GM21723 (cell line): ENCODE data around the gene CFAP54.
"Not testable (repeated sequence)": the region's sequence is repeated elsewhere in the genome, so short reads cannot be mapped to it uniquely, and the experiment has no call there.

Experiments used
- ATAC-seq: cut with Tn5 transposase; IDR thresholded peaks from one replicate; pipeline ENCODE4 v1.9.1; 2021; ENCODE audit warnings: mild to moderate bottlenecking, moderate library complexity; ENCODE audit not compliant: unreplicated experiment

CFAP54 gene

DNA sequence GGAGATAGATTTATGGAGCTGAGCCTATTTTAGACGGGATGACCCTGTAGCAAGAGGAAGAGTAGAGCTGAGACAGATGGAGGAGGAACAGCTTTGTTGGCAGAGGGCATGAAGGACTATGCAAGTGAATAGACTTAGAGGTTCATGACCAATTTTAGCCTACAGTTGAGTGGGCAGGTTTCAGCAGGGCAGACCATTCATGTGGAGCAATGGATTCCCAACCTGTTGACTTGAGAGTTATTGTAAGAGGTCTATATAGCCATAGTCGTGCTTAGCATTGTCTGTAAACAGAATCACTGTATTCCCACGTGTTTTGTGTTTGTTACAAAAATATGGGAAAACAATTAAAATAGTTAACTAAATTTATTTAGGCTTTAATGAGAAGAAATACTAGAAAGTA is 116.8 kb downstream of the CFAP54 start:
- ATAC-seq, result no peak

DNA sequence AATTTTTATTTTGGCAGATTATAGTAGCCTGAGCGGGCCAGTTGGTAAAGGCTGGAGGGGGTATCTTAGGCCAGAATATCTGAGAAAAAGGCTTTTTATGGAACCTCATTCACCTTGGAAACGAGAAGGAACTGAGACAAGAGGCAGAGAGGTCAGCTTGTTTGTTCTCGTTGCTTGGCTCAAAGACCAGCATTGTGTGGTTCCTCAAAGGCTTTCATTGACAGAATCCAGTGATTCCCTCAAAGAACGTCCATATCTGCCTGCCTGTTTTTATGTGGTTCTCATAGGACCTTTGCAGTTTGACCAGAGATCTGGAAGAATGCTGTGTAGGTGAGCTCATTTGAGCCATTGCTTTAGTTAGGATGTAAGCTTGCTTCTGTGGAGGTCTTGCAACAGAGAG is 117.3 kb downstream of the CFAP54 start:
- ATAC-seq, result no peak

DNA sequence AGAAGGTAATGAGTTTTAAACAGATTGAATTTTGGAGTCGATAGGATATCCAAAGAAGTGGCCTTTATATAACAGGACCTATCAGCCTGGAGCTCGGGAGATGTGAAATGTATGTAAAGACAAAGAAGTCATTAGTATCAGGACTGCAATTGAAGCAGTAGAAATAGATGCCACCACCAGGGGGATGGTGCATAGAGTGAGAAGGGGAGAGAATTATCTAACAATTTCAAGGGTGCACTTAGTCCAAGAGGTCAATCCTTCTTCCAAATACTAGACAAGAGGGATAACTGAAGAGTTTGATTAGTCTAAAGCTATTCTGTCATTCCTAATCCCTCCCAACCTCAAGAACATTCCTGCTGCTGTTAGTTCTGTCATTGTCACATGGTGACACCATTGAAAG is 127.8 kb downstream of the CFAP54 start:
- no peak for ATAC-seq

DNA sequence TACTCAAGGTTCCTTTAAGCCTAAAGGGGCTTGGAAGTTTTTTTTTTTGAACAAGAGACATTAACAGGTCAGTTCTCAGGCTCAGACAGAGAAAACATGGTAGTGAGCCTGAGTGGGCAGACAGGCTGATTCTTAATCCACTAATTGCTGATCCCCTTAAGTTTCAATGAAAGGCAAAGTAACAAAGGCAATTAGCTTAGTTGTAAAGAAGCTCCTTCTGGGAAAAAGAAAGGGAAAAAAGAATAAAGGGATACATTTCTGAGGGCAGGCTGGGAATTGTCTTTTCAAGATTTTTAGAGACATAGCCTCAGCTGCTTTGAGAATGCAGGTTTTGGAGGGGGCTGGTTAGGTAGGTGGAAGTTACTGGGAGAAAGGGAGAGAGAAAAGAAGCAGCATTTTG is 133.8 kb downstream of the CFAP54 start:
- ATAC-seq, result no peak

DNA sequence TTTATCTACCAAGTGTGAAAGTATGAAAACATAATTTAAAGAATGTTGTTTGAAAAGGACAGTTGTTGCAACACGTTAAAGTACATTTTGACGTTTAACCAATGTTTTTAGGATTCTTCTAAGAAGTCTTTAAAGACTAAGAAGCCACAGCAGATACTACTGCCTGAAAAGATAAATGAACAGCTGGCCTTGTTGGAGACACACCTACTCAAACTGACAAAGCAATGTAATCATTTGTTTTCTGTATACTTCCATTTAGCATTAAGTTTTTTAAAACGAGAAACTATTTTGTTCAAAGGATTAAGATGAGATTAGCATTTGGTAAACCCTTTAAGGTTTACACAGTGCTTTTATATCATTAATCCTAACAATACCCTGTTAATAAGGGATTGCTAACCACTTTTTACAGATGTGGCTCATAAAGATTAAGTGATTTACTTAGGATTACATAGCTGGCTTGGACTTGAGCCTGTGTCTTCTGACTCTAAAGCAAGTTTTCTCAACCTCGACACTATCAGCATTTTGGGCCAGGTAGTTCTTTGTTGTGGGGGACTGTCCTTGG is 134.4 kb downstream of the CFAP54 start:
- no peak for ATAC-seq

DNA sequence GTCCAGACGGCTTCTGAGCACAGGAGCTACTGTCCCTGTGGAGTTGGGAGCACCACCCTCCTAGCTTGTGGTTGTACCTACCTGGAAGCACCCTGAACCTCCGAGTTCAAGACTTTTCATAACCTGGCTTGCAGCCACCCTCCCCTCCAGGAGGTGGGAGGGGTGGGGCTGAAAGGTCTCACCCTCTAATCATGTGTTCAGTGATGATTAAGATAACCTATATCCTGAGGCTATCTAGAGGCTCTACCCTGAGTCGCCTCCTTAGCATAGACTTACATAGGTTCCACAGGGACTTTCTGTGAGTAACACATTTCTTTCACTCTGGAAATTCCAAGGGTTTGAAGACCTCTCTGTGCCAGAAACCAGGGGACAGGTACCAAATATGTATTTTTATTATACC is 146.5 kb downstream of the CFAP54 start:
- ATAC-seq, result no peak

DNA sequence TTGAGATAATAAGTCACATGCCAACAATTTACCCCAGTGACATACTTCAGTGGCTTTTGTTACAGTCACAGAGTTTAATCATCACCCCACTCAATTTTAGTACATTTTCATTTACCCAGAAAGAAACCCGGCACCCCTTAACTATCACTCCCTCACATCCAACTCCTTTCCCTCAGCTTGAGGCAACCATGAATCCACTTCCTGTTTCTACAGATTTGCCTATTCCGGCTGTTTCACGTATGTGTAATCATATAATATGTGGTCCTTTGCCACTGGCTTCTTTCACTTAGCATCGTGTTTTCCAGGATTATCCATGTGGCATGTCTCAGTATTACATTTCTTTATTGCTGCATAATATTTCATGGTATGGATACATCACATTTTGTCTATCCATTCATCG is 147.5 kb downstream of the CFAP54 start:
- ATAC-seq, result no peak

DNA sequence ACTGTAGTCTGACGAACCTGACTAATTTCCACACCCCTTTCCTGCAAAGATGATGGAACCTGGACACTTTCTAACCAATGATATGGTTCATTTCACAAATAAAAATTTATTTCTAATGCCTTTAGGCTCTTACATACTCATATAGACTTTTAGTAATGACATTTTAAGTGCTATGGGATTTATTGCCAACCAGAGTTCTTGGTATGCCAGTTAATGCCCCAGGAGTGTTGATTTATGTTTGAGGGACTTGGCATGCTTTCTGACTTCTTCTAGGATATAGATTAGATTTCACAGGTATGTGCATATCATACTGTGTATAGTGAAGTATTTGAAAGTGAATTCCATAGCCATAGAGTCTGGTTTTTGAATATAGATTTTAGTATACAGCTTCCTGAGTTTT is 159.5 kb downstream of the CFAP54 start:
- no peak for ATAC-seq

DNA sequence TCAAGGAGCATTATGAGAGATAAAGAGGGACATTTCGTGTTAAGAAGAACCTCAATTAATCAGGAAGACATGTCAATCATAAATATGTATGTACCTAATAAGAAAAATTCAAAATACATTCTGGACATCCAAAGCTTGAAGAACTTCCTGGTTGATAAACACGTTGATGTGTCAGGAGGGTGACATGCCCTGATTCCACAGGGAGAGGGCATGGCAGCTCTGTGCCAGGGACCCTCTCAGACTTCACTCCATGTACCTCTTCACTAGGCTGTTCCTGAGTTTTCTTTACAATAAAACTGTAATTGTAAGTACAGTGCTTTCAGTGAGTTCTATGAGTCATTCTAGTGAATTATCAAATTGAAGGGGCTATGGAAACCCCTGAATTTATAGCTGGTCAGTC is 163.5 kb downstream of the CFAP54 start:
- ATAC-seq, result no peak

DNA sequence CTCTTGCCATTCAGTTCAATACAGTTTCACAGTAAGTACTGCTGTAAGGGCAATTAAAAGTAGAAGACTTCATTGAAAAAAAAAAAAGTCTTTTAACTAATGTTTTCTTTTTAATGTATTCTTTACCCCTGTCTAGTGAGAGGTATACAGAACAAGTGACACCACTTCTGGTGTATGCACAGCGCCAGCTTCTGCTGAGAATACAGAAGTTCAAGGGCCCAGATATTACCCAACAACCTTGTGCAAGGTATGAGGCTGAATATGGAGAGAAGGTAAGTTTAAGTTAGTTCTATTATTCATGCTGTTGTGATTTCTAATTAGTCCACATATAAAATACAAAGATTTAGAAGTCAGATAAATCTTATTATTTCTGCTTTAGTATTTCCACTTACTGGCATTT is 168.7 kb downstream of the CFAP54 start:
- no peak for ATAC-seq

DNA sequence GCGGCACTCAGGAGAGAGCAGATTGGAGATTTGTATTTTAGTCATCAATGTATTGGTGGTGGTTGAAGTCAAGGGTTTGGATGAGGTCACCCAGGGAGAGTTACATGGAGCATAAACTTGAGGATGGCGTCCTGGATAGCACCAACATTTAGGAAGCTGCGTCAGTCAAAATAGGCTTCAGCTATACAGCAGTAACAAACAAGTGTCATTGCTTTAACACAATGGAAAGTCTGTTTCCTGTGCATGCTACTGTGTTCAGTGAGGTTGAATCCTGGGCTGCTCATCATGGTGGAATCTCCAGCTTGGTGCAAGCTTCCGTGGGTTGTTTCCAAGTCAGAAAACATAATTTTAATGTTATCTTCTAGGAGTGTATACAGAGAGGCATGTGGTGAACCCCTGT is 180.4 kb downstream of the CFAP54 start:
- ATAC-seq, result no peak

DNA sequence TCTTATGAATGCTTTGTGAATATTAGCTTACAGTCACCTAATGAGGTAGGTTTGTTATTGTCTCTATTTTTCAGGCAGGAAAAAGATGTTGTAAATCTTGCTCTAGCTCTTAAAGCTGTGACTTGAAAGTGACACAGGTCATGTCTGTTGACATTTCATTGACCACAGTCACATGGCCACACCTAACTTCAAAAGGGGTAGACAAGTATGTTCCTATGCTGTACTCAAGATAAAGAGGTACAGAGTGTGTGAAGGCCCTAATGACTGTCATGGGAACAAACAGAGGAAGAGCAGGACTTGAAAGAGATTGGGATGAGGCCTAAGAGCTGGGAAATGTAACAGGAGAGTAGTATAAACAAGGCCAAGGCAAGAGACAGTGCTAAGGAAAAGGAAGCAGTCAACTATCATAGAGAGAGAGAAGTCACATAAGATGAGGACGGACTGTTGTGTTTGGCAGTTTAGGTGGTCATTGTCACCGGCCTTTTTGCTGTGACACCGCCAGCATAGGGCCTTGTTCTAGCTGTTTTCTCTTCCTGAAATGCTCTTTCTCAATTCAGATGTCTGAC is 181.0 kb downstream of the CFAP54 start:
- no peak for ATAC-seq

DNA sequence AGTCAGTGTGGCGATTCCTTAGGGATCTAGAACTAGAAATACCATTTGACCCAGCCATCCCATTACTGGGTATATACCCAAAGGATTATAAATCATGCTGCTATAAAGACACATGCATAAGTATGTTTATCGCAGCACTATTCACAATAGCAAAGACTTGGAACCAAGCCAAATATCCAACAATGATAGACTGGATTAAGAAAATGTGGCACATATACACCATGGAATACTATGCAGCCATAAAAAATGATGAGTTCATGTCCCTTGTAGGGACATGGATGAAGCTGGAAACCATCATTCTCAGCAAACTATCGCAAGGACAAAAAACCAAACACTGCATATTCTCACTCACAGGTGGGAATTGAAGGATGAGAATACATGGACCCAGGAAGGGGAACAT is 186.1 kb downstream of the CFAP54 start:
- not testable (repeated sequence) for ATAC-seq

DNA sequence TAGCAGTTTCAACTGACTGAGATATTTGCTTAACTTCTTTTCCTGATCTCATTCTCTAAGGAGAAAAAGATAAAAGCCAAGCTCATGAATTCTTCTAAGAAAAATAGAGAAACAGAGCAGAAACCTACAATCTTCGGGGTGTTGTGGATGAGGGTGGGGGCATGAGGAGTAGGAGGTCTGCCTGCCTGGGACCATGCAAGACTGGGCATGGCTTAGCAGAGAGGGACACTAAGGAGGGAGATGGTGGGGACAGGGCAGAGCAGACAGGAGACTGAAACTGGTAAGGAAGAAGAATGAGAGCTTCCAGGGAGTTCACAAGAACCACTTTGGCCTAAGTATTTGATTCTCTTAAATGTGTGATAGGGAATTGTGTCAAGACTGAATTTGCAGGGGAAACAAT is 188.0 kb downstream of the CFAP54 start:
- no peak for ATAC-seq

DNA sequence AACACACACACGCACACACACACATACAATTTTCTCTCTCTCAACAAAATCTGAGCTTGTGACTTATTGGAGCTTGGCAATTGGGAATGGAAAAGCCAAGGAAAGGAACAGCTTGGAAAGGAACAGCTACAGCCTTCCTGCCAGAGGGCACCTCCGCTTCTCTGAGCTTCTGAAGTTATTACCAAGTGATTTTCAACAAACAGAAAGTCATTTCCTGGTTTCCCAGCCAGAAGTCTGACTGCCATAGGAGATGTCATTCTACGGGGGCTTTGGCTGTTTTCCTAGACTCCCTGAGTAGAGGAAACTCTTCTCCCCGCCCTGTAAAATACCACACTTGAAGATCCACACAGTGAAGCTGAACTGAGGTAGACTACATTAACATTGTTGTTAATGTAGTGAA is 198.3 kb downstream of the CFAP54 start:
- no peak for ATAC-seq

DNA sequence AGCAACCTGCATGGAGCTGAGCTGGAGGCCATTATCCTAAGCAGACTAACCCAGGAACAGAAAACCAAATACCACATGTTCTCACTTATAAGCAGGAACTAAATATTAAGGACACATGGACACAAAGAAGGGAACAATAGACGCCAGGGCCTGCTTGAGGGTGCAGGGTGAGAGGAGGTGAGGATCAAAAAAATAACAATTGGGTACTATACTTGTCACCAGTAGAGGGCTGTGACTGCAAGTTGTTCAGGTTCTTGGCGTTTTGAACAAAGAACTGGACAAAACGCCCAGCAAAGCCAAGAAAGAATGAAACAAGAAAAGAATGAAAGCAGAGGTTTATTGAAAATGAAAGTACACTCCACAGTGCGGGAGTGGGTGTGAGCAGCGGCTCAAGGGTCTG is 209.1 kb downstream of the CFAP54 start:
- ATAC-seq, result no peak

DNA sequence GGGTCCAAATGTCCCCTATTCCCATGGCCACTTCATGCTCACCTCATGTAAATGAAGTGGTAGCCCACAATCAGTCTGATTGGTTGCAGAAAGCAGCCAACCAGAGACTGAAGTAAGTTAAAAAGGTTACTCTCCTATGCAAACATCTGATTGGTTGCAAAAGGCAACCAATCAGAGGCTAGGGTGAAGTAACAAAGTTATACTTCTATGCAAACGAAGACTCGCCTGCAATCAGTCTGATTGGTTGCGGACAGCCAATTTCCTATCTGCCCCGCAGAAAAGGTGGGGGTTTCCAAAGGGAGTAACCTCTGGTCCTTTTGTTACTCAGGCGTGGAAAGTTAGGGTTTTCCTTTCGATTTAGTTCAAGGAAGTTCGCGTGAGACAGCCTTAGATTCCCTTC is 209.6 kb downstream of the CFAP54 start:
- no peak for ATAC-seq

DNA sequence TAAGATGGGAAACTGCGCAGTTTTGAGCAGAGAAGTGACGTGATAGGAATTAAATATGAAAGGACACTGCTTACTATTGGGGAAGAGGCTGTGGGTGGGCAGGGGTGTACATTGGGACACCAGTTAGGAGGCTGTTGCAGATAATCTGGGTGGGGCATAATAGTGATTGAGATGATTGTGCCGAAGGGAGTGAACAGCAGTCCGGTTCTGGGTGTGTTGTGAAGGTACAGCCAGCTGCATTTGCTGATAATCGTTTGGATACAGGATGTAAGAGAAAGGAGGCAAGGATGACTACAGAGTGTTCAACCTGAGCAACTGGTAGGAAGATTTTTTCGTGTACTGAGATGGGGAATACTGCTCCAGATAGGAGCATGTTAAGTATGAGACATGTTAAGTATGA is 212.5 kb downstream of the CFAP54 start:
- ATAC-seq, result no peak

DNA sequence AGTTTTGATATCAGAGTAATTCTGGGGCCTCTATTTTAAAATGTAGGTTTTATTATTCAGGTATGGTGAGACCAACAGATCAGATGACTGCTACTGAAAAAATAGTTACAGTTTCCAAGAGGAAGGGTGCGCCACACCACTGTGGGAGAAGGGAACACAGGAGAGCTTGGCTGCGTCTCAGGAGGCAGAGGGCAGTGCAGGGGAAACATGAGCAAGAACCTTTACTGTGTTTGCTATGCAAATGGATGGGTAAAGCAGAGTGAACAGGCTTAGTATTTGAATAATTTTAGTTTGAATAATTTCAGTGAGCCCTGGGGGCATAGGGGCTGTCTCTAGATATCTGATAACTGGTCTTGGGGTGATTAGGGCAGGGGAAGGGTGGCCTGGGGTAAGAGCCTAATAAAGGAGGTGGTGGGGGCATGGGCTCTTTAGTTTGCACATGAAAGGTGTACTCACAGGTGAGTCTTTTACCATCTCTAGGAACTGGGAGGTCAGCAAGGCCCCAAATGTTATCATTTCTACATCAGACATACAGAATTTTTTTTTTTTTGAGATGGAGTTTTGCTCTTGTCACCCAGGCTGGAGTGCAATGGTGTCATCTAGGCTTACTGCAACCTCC is 220.9 kb downstream of the CFAP54 start:
- no peak for ATAC-seq

DNA sequence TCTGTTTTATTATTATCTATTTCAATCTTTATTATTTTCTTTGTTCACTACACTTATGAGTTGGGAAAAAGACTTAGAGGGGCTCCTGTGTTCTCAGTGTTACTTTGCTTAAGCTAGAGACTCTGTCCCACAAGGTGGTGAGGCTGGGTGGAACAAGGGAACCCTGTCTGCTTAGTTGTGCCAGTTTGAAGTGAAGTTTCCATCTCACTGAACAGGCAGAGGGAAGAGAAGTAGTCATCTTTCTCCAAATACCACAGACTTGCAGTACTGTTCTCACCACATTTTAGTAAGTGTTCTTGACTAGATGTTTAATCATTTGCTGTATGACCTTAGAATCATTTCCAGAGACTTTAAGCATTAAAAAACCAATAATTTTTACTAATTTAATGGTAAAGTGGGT is 222.0 kb downstream of the CFAP54 start:
- no peak for ATAC-seq

DNA sequence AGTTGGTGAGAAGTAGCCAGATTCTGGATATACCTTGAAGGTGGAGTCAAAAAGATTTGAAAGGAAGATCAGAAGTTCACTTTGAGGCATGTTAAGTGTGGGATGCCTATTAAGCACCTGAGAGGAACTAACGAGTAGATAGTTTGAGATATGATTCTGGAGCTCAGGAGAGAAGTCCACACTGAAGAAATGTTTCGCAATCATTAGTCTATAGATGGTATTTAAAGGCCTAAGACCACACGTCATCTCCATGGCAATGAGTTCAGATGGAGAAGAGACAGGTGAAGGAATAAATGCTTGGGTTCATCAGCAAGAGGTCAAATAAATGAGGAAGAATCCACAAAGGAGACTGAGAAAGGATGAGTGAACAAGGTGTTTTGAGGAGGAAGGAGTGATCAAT is 224.8 kb downstream of the CFAP54 start:
- ATAC-seq, result no peak

DNA sequence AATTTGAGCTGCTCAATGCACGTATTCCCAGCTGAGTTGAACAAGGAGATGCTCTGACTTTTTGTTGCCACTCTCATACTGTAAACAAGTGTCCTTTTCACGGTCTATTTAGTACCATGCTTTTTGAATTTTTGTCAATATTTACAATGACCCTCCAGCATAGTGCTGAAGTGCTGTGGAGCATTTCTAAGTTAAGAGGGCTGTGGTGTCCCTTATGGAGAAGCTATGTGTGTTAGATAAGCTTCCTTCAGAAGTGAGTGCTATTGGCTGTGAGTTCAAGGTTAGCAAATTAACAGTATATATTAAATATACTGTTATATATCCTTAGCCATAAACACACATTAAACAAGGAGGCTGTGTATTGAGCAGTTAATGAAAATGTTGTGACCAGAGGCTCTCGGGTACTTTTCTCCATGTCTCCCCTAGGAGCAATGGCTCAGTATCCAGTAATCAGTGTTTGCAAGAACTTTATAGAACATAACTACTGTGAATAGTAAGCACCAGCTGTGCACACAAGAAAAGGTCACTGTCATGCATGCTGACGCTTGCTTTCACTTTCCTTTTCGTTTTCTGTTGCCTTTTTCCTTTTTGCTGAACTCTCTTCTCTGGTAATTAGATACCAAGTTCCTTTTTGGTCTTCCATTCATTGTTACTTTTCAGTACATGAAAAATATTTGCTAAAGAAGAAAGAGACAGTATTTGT is 230.4 kb downstream of the CFAP54 start:
- peak; percentile 95 for ATAC-seq
